AG09309 (cell line): ENCODE data around the gene EEA1.

Source experiments
- DNase-seq: peaks from one replicate; pipeline ENCODE4 v3.0.0-alpha.2; 2010; ENCODE audit warnings: low read depth
- H3K4me3 ChIP-seq: 2 replicates; pipeline ENCODE4 v1.5.1; 2011; ENCODE audit warnings: mild to moderate bottlenecking, low read depth, low read length, moderate library complexity; ENCODE audit not compliant: control insufficient read depth
- CTCF ChIP-seq: IDR thresholded peaks from 2 replicates; pipeline ENCODE4 v1.5.1; 2011; ENCODE audit warnings: mild to moderate bottlenecking, low read depth, low read length, inconsistent platforms; ENCODE audit not compliant: insufficient read depth, control insufficient read depth; ENCODE audit errors: missing control alignments

The EEA1 gene

GRCh38 chr12:92784797-92785562 is 144.1 kb downstream of the EEA1 start:
- peak; percentile 49 for TF ChIP-seq CTCF
- no peak overlapping the region for H3K4me3 ChIP-seq
- no peak for DNase-seq

DNA sequence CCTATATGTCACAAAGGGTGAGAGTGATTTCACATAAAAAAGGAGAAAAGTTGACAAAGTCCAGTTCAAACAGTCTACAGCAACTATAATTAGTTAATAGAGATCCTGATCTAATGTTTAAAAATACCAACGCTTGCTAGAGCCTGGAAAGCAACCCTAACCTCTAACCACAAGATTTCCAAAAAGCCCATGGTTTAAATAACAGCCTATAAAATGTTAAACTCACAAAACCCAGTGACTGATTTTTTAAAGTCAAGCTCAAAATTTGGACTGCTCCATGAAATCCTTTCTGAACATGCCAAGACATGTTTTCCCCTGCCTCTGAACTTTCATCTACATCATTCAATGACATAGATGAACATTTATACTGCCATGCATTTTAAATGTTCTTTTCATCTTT is 144.7 kb downstream of the EEA1 start:
- DNase-seq = peak; percentile 61
- TF ChIP-seq CTCF = no peak
- no peak overlapping the region for H3K4me3 ChIP-seq

GRCh38 chr12:92779902-92780301 is 149.2 kb downstream of the EEA1 start:
- no peak for DNase-seq
- no peak overlapping the region for H3K4me3 ChIP-seq
- TF ChIP-seq CTCF = no peak

DNA sequence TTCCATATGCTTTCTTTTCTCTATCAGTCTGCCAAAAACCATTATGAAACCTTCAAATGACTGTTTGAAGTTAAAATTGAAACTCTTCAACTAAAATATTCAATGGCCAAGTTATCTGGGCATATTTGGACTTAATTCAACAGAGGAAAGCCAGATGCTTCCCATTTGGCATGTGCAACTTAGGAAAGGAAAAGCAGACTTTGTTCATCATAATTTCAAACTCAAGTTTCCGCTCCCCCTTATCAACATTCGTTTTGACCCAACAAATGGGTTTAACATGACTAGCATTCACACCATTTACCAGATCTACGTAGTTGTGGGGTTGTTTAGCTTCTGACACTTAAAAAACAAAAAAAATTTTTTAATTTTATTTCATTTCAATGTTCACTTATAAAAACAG is 150.6 kb downstream of the EEA1 start:
- no peak for TF ChIP-seq CTCF
- no peak for DNase-seq
- H3K4me3 ChIP-seq = no peak overlapping the region

DNA sequence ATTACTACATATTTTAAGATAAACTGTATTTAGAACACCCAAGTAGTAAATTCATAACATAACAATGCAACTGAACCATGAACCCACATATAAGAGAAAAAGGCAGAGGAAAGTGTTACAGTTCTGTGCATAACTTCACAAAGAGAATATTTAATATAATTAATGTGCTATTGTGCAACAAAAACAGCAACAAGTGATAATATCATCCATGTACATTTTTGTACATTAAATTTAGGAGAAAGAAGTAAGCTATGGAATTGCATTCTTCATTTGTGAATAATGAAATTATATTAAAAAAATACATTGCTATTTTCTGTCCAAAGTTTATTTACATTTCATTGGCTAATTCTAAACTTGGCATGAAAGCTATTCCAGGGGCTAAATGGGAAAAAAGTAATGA is 153.7 kb downstream of the EEA1 start:
- DNase-seq = no peak
- no peak for TF ChIP-seq CTCF
- H3K4me3 ChIP-seq = no peak overlapping the region

DNA sequence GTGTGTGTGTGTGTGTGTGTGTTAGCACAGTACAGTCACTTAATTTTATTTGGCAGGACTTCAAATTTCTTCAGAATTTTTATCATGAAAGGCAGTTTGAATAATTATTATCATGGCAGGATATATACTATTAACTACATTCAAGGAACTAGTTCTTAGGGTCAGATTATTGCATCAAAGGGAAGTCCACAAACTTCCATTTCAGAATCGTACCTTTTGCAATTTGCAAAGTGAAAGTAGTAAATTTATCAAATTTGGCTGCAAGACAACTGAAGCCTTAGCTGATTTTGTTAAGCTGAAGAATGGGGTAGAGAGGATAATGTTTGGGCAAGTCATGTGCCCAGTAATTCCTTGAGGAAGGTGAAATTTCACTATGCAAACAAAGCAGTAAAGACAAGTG is 158.1 kb downstream of the EEA1 start:
- no peak for TF ChIP-seq CTCF
- H3K4me3 ChIP-seq = no peak overlapping the region

More for the DNA sequence above, 158.1 kb downstream of the EEA1 start:
- DNase-seq = no peak
